ENCODE measurements around the gene PNMA8B.
A peak's percentile ranks its signal among the peaks of the same experiment; 100 is the strongest.
"Not testable (repeated sequence)": the region's sequence is repeated elsewhere in the genome, so short reads cannot be mapped to it uniquely, and the experiment has no call there.

The PNMA8B gene

GRCh38 chr19:46495786-46496099 lies at the start of gene PNMA8B:
TSS of gene PNMA8B (minus strand) at chr19:46495867. CDS start at chr19:46495465, 402 bp downstream.
- DNase-seq, result peak; percentile 62 to 95

DNA sequence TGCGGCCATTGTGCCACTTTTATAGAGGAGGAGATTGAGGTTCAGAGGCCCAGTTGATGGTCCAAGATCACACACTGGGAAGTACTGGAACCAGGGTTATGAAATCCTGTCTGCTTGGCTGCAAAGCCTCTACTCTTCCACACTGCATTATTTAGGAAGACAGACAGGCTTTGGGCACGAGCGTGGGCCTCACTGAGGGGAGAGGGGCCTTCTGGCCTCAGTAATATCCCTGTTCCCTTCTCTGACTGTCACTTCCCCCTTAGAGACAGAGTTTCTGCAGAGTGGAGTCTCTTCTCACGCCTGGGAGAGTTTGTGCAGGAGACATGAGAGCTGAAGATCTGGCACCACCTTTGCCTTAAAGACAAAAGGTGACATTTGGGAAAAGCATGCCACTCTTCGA lies 49.0 kb upstream of the PNMA8B start:
- DNase-seq, result no peak

DNA sequence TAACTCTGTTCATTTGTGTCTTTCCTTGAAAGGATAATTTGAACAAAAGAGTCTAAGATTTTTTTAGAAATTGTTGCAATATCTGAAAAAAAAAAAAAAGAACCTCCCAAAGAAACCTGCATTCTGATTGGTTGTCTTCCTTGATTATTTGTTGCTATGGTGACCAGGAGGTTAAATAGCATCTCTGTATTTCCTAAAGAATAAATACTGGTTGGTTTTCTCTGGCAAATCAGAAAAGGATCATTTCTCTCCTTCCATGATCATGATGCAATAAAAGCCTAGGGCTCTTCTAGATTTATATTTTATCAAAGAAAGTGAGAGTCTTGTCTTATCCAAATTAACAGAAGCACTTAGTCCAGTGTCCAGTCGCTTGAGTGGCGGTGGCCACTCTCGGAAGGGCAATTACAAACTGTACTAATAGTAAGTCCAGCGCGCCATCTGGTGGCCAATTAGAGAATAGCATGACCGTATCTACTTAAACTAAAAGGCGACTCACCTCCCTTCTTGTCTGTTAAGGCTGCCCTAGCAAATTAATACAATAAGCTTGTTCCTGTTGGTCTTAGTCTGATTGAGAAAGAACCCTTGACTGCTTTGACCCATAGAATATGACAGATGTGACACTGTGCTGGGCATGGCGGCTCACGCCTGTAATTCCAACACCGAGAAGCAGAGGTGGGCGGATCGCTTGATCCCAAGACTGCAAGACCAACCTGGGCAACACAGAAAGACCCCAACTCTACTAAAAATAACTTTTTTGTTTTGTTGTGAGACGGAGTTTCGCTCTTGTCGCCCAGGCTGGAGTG lies 47.0 kb upstream of the PNMA8B start:
- DNase-seq, result peak; percentile 69 to 92

DNA sequence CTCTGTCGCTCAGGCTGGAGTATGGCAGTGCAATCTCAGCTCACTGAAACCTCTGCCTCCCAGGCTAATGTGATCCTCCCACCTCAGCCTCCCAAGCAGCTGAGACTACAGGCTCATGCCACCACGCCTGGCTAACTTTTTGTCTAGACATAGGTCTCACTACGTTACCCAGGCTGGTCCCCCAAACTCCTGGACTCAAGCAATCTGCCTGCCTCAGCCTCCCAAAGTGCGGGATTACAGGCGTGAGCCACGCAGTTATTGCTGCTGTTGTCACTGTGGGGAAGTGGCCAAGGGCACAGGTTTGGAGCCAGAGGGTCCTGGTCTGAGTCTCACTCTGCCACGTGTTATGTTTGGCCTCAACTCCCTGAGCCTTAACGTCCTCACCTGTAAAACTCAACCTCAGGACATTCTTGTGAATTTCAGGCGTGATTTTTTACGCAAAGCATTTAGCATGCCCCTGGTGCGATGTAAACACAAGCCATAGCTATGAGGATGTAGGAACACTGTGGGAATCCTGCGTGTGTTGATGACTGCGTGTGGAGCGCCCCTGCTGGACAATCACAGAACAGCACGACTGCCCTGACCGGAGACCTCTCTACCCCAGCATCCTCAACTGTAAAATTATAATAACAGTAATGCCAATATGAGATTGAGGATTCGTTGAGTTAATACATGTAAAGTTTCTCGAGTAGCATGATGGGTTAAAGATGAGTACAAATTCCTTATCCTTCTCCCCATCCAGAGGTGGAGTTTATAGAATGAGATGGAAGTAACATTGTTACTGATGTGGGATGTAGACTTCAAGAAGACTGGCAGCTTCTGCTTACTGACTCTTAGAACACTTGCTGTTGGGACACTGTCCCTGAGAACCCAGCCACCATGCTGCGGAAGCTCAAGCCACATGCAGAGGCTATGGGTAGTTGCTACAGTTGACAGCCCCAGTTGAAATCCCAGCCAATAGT lies 41.8 kb upstream of the PNMA8B start:
- peak; percentile 11 to 62 for DNase-seq

DNA sequence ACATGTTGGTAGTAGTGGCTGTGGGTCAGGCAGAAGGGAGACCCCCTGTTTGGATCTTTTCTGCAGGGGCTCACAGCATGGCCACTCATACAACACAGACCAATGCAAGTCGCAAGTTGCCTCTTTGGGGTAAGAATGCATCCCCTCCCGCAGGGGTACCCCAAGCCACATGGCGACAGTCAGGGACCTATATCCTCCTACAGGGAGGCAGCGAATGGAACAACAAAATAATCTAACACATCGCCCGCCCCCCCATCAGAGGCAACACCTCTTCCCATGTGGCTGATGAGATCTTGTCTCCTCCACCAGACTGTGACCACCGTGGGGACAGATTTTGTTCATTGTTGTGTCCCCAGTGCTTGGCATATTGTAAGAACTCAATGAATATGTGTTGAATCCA lies 40.7 kb upstream of the PNMA8B start:
- no peak for DNase-seq

DNA sequence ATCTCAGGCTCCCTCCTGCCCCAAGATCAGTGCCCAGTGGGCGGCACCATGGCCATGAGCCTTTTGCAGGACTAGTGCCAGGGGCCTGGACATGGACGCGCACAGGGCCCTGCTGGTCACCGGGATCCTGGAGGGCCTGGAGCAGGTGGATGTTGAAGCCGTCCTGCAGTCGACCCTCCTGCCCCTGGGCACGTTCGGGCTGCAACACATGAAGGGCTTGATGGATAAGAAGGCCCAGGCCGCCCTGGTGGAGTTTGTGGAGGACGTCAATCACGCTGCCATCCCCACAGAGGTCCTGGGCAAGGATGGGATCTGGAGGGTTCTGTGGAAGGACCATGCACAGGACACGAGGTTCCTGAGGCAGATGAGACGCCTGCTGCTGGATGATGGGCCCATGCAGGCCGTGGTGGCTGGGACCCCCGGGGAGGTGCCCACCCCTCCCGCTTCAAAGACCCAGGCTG lies 38.0 kb upstream of the PNMA8B start:
- no peak for DNase-seq

DNA sequence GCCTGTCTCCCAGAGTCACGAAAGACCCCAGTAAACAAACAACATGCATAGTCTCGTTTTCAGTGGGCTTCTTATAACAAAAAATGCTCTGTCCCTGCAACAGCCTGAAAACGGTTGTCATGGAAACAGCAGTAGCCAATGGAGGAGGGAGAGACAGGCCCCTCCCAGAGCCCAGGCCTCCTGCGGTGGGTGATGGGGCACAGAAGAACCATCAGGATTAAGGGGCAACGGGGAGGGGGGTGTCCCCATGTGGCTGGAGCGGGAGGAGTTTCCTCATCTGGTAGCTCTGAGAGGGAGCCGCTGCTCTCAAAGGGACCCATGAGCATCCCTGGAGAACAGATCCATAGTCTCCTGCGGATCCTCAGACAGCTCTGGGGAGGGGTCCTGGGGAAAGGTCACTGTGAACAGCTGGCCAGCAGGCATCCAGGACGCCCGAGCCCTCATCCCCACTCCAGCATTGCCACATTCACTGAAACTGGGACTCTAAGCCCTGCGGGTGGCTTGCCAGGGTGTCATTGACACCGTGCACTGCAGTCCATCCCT lies 37.5 kb upstream of the PNMA8B start:
- DNase-seq, result no peak

DNA sequence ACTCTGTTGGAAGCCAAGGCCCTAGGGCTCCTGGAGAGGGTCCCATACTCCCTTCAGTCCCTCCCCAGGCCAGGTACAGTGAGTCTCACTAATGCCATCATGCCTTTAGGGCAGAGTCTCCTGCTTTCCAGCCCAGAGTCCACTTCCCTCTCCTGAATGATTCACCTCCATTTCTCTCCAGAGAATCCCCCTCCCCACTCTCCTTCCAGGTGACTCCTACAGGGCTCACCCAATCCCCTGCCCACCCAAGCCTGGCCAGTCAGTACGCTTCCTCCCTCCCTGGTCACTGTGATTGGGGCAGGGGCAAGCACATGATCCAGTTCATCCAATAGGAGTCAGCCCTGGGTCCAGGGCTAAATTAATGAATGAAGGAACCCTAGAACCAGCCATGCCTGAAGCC lies 35.0 kb upstream of the PNMA8B start:
- peak; percentile 14 to 50 for DNase-seq

DNA sequence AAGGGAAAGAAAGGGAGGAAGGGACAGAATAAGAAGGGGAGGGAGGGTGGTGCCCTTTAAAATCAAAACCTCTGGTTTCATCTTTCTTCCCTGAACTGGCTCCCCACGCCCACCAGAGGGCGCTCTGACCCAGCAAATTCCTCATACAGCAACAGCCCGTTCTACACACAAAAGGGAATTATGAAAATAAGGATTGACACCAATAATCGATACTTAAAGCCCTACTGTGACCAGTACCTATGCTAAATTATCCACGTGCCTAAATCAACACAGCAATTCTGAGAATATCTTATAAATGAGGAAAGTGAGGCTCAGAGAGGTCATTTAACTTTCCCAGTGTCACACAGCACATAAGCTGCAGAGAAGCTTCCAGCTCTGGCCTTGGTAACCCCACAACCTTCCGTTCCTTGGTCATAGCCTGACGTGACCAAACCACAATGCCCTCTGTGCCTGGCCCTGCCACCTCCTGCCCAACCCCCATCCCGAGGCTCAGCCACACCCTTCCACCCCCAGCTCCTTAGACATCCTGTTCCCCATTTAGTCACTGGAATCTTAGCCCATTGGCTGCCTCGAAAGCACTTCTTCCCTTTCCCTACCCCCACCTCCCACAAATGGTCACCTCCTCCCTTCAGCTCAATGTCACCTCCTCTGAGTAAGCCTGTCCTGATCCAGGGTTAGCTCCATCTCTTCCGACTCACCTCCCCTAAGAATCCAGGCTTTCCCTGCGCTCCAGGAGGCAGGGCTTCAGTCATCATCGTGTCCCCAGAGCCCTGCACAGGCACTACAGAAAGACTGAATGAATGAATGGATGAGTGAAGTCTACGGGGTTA lies 34.2 kb upstream of the PNMA8B start:
- DNase-seq, result peak in 1 of 2 experiments; percentile 58

DNA sequence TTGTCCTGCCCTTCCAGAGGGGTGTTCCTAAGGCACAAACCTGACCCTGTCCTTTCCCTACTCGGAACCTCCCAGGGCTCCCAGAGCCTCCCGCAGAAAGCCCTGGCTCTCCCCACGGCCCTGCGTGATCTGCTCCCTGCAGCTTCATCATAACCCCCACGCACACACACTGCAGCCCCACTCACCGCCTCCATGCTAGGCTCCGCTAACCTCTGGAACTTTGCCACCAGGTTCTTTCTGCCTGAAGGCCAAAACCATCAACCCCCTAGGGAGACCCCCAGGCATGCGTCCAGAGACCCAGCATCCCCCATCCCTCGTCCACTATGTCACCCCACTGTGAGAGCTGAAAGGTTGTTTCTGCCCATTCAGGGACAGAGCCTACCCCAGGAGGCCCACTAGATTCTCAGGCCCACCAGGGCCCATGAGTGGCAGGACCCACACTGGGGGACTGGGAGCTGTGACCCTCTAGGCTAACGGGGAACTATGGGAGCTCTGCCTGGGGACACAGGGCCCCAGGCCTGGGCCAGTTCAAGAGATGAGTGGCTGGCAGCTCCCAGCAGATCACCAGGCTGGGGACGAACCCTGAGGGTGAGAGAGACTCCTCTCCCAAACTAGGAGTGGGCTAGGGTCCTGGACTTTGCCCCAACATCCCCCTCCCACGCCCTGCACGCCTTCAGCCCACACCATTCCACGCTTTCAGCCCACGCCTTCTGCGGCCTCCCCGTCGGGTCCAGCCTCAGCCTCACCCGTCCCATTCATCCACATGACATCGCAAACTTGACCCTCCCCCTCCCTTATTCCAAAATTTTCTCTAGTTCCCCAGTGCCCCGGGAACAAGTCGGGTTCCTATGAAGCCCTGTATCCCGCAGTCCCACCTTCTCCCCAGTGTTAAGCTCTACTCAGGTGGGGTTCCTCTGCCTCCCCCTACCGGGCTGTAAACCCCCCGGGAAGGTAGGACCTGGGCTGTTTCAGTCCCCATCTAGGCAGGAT lies 33.2 kb upstream of the PNMA8B start:
- DNase-seq, result no peak

- DNase-seq, result not testable (repeated sequence)
Measured at GRCh38 chr19:46526801-46527200, 31.1 kb upstream of the PNMA8B start.

- no peak for DNase-seq
Measured at GRCh38 chr19:46524308-46524707, 28.6 kb upstream of the PNMA8B start.

- not testable (repeated sequence) for DNase-seq
Measured at GRCh38 chr19:46522988-46523387, 27.3 kb upstream of the PNMA8B start.

- DNase-seq, result no peak
Measured at GRCh38 chr19:46521241-46521868, 25.7 kb upstream of the PNMA8B start.

GRCh38 chr19:46520616-46521015 lies 24.9 kb upstream of the PNMA8B start:
- DNase-seq, result no peak

DNA sequence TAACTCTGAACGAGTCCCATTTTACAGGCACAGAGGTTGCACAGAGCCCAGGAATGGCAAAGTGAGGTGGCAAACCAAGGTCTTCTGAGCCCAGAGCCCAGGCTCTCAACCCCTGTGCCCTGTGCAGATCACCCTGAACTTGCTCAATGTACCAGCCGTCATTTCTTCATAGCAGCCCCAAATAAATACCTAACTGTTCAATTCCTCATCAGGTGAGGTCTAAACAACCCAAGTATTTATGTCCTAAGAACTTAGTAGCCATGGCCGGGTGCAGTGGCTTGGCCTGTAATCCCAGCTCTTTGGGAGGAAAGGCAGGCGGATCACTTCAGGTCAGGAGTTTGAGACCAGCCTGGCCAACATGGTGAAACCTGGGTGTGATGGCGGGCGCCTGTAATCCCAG lies 21.8 kb upstream of the PNMA8B start:
- DNase-seq, result no peak

- peak in 1 of 2 experiments; percentile 51 for DNase-seq
Measured at GRCh38 chr19:46515879-46516350, 20.2 kb upstream of the PNMA8B start.

DNA sequence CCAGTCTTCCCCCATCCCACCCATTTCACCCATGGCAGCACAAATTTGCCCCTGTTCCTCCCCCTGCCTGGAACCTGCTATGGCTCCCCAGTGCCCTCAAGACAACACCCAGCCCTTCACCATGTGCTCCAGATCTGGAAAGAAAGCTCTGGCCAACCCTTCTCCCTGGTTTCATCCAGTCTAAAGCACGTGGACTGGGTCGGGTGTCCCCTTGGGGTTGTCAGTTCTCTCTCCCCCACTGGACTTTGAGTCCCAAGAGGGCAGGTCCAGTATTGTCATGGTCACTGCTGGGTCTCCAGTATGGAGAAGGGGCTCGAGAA lies 19.6 kb upstream of the PNMA8B start:
- DNase-seq, result no peak

DNA sequence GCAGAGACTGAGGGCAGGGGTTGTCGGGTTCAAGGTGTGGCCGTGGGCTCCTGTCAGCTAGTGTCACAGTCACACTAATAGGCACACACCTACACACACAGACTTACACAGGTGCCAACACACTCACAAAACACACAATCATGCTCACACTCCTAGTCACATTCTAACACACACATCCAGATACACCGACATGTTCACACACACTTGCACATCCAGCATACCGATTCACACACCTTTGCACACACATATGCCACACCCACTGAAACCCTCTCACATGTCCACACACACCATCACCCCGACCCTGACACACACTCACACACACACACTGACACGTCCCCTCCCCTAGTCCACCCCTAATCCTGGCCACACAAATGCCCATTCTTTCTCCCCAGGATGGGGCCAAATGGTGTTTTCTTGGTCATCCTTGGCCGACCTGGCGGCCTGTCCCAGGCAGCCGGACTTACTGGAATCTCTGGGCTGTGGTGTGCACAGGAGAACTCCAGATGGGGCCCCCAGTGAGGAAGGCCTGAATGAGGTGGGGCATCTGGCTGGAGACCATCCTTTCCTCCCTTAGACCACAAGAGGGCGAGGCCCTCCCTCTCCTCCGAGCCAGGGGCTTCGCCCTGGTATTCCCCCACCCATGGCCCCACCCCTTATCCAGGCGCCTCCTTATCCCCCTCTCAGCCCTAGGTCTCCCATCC lies 19.1 kb upstream of the PNMA8B start:
- no peak for DNase-seq

All from NCI-H526 (cell line).